Measurements from ENCODE around the gene PPP1R12B.

DNA sequence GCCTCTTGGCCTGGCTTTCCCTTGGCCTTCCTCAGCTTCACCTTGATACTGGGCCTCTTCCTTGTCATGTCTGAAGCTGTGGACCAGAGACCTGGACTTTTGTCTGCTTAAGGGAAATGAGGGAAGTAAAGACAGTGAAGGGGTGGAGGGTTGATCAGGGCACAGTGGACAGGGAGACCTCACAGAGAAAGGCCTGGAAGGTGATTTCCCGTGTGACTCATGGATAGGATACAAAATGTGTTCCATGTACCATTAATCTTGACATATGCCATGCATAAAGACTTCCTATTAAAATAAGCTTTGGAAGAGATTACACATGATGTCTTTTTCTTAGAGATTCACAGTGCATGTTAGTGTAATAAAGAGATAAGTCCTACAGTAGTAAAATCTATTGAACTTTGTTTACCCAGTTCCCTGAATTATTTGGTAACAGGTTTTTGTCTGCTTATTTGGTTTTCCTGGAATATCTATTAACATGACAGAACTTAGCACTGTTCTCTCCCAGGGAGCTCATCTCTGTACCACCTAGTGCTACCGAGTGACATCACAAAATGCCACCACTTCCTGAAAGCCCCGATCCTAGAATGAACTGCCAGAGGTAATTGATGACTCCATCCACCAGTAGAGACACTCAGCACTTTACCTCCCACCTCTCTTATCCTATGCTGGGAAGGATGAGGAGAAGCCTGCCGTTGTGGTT is 29.0 kb upstream of the PPP1R12B start:
- no peak for TF ChIP-seq POLR2AphosphoS5 (IDR thresholded peaks at IDR 0.05; ENCODE audit: insufficient read depth, low read depth, low read length)
- TF ChIP-seq POLR2A (IDR thresholded peaks at IDR 0.05; ENCODE audit: low read depth, low read length): no peak
